ENCODE measurements around the gene BPNT1.
"Not testable (repeated sequence)": the region's sequence is repeated elsewhere in the genome, so short reads cannot be mapped to it uniquely, and the experiment has no call there.

BPNT1 gene

GRCh38 chr1:220113136-220113695 lies 23.6 kb upstream of the BPNT1 start:
- ATAC-seq (ENCODE audit: insufficient read depth, low read depth) (peak; percentile 62), DNase-seq (no peak)
- Histone ChIP-seq H3K9me3 (ENCODE audit: insufficient read depth, low read length, severe bottlenecking) (no peaks in the 10 kb centered on the region), H2AFZ (ENCODE audit: low read depth, low read length) (no peak overlapping the region), H3K4me3 (ENCODE audit: low read depth in 1 of 2, low read length in 2 of 2) (no peak overlapping the region), H4K20me1 (ENCODE audit: insufficient read depth, low read length) (no peaks in the 10 kb centered on the region), H3K4me1 (ENCODE audit: insufficient read depth, low read length) (no peaks in the 10 kb centered on the region), H3K79me2 (ENCODE audit: insufficient read depth, low read length) (0 out of 2 replicates have a peak, but pooled peaks cover 3% of the 10 kb centered on the region), H3K36me3 (ENCODE audit: insufficient read depth, low read length) (peaks cover 76% of the 10 kb centered on the region), H3K9ac (ENCODE audit: low read depth, low read length) (no peak overlapping the region), H3K27me3 (ENCODE audit: insufficient read depth, low read length, poor library complexity) (no peaks in the 10 kb centered on the region), H3K27ac (ENCODE audit: low read length) (no peak overlapping the region), H3K4me2 (ENCODE audit: insufficient read depth, low read length) (no peak overlapping the region)
- TF ChIP-seq EZH2 (IDR thresholded peaks at IDR 0.05; ENCODE audit: borderline replicate concordance, low read depth, low read length, severe bottlenecking): no peak
- TF ChIP-seq, protein P1, sequence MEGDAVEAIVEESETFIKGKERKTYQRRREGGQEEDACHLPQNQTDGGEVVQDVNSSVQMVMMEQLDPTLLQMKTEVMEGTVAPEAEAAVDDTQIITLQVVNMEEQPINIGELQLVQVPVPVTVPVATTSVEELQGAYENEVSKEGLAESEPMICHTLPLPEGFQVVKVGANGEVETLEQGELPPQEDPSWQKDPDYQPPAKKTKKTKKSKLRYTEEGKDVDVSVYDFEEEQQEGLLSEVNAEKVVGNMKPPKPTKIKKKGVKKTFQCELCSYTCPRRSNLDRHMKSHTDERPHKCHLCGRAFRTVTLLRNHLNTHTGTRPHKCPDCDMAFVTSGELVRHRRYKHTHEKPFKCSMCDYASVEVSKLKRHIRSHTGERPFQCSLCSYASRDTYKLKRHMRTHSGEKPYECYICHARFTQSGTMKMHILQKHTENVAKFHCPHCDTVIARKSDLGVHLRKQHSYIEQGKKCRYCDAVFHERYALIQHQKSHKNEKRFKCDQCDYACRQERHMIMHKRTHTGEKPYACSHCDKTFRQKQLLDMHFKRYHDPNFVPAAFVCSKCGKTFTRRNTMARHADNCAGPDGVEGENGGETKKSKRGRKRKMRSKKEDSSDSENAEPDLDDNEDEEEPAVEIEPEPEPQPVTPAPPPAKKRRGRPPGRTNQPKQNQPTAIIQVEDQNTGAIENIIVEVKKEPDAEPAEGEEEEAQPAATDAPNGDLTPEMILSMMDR (IDR thresholded peaks at IDR 0.05; ENCODE audit: borderline replicate concordance, extremely low read depth, low read length, poor library complexity, severe bottlenecking): peak; percentile 63

GRCh38 chr1:220112600-220112999 lies 23.0 kb upstream of the BPNT1 start:
- not testable (repeated sequence) for H4K20me1 ChIP-seq (ENCODE audit: insufficient read depth, low read length); ATAC-seq (ENCODE audit: insufficient read depth, low read depth)
- H3K36me3 ChIP-seq (ENCODE audit: insufficient read depth, low read length): peaks cover 74% of the 10 kb centered on the region

GRCh38 chr1:220110473-220110872 lies 20.9 kb upstream of the BPNT1 start:
- H3K36me3 ChIP-seq (ENCODE audit: insufficient read depth, low read length): peaks cover 77% of the 10 kb centered on the region
- H3K9me3 ChIP-seq (ENCODE audit: insufficient read depth, low read length, severe bottlenecking); H4K20me1 ChIP-seq (ENCODE audit: insufficient read depth, low read length); H2AFZ ChIP-seq (ENCODE audit: low read depth, low read length); H3K4me3 ChIP-seq (ENCODE audit: low read depth in 1 of 2, low read length in 2 of 2); H3K9ac ChIP-seq (ENCODE audit: low read depth, low read length); H3K79me2 ChIP-seq (ENCODE audit: insufficient read depth, low read length); ATAC-seq (ENCODE audit: insufficient read depth, low read depth); DNase-seq; H3K27me3 ChIP-seq (ENCODE audit: insufficient read depth, low read length, poor library complexity); H3K27ac ChIP-seq (ENCODE audit: low read length); H3K4me1 ChIP-seq (ENCODE audit: insufficient read depth, low read length); H3K4me2 ChIP-seq (ENCODE audit: insufficient read depth, low read length): not testable (repeated sequence)

More at GRCh38 chr1:220112600-220112999, 23.0 kb upstream of the BPNT1 start:
- not testable (repeated sequence) for H2AFZ ChIP-seq (ENCODE audit: low read depth, low read length); H3K27me3 ChIP-seq (ENCODE audit: insufficient read depth, low read length, poor library complexity); H3K79me2 ChIP-seq (ENCODE audit: insufficient read depth, low read length); H3K4me2 ChIP-seq (ENCODE audit: insufficient read depth, low read length); H3K9ac ChIP-seq (ENCODE audit: low read depth, low read length); H3K27ac ChIP-seq (ENCODE audit: low read length); DNase-seq; H3K4me1 ChIP-seq (ENCODE audit: insufficient read depth, low read length); H3K4me3 ChIP-seq (ENCODE audit: low read depth in 1 of 2, low read length in 2 of 2); H3K9me3 ChIP-seq (ENCODE audit: insufficient read depth, low read length, severe bottlenecking)

DNA sequence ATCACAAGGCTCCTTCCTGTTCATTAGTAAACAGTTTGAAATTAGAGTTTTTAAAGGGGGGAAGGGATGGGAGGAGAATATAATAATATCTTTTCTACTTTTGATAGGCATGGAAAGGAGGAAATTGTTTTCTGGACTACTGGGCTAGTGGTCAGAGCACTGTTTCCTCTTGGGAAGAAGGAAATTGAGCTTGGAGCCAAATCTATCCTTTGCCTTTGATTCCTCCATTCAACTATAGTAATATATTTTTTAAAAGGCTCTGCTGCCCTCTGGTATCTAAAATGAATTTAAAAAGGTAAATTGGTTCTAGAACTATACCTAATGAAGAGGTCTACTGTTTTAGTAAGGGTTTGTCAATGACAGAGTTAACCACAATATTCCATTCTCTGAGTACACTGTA lies 10.2 kb upstream of the BPNT1 start:
- no peak for DNase-seq
- ATAC-seq (ENCODE audit: insufficient read depth, low read depth): no peak
- H3K4me3 ChIP-seq (ENCODE audit: low read depth in 1 of 2, low read length in 2 of 2): no peak overlapping the region

More for the DNA sequence above, 10.2 kb upstream of the BPNT1 start:
- H3K27ac ChIP-seq (ENCODE audit: low read length): no peak overlapping the region
- H3K4me2 ChIP-seq (ENCODE audit: insufficient read depth, low read length): no peak overlapping the region
- peaks cover 19% of the 10 kb centered on the region for H3K4me1 ChIP-seq (ENCODE audit: insufficient read depth, low read length)
- no peak overlapping the region for H2AFZ ChIP-seq (ENCODE audit: low read depth, low read length)
- TF ChIP-seq, protein P1 (IDR thresholded peaks at IDR 0.05; ENCODE audit: borderline replicate concordance, extremely low read depth, low read length, poor library complexity, severe bottlenecking): no peak
- TF ChIP-seq EZH2 (IDR thresholded peaks at IDR 0.05; ENCODE audit: borderline replicate concordance, low read depth, low read length, severe bottlenecking): no peak
- H3K36me3 ChIP-seq (ENCODE audit: insufficient read depth, low read length): peaks cover 65% of the 10 kb centered on the region
- no peaks in the 10 kb centered on the region for H4K20me1 ChIP-seq (ENCODE audit: insufficient read depth, low read length)
- H3K9ac ChIP-seq (ENCODE audit: low read depth, low read length): no peak overlapping the region
- no peaks in the 10 kb centered on the region for H3K9me3 ChIP-seq (ENCODE audit: insufficient read depth, low read length, severe bottlenecking)
- peaks cover 25% of the 10 kb centered on the region for H3K79me2 ChIP-seq (ENCODE audit: insufficient read depth, low read length)
- H3K27me3 ChIP-seq (ENCODE audit: insufficient read depth, low read length, poor library complexity): no peaks in the 10 kb centered on the region

Data from DND-41 (cell line).